Measurements from ENCODE around the gene SP2.

Gene SP2

DNA sequence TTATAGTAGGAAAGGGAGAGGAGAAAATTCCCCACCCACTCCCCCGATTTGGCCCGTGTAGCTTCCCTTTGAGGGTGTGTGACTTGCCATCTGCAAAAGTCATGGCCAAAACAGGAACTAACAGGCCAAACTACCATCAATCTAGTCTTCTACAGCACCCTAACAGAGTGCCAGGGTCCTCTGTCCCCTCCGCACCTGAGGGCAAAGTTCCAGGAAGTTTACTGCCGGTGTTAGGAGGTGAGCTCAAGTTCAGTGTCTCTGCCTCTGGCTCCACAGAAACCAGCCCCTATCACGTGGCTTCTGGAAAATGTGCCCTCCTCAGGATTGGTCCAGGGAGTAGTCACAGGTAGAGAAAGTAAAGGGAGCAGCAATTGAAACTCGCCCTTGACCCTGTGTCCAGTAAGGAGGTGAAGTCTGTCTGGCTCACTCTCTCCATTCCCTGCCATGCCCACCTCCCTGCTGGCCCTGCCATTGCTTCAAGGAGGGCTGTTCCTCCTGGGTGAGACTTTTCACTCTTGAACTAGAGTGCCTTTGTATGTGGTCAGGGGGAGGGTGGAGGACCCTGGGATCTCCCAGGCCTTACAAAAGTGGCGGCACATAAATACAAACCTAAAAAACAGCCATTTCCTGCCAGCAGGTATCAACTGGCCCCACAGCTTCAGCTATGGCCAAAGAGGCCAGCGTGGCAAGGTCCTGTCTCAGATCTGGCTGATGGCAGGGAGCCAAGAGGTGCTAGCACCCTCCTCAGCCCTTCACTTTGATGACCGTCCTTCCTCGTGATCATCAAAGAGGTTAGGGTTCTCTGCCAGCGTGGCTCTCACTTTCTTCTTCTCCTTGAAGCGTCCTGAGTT is 56.4 kb downstream of the SP2 start:
- Histone ChIP-seq H3K36me3 (ENCODE audit: insufficient read depth, low read length) (no peaks in the 10 kb centered on the region), H3K9ac (ENCODE audit: low read depth, low read length) (no peak overlapping the region), H3K9me3 (ENCODE audit: control insufficient read depth, insufficient read depth, low read length) (no peaks in the 10 kb centered on the region), H3K4me1 (ENCODE audit: insufficient read depth, low read length) (peaks cover 19% of the 10 kb centered on the region)

- Histone ChIP-seq H3K9me3 (ENCODE audit: control insufficient read depth, insufficient read depth, low read length) (no peaks in the 10 kb centered on the region), H3K36me3 (ENCODE audit: insufficient read depth, low read length) (no peaks in the 10 kb centered on the region), H3K9ac (ENCODE audit: low read depth, low read length) (no peak overlapping the region), H3K4me1 (ENCODE audit: insufficient read depth, low read length) (peaks cover 23% of the 10 kb centered on the region)
Observed at GRCh38 chr17:47953909-47954308, 57.9 kb downstream of the SP2 start.

DNA sequence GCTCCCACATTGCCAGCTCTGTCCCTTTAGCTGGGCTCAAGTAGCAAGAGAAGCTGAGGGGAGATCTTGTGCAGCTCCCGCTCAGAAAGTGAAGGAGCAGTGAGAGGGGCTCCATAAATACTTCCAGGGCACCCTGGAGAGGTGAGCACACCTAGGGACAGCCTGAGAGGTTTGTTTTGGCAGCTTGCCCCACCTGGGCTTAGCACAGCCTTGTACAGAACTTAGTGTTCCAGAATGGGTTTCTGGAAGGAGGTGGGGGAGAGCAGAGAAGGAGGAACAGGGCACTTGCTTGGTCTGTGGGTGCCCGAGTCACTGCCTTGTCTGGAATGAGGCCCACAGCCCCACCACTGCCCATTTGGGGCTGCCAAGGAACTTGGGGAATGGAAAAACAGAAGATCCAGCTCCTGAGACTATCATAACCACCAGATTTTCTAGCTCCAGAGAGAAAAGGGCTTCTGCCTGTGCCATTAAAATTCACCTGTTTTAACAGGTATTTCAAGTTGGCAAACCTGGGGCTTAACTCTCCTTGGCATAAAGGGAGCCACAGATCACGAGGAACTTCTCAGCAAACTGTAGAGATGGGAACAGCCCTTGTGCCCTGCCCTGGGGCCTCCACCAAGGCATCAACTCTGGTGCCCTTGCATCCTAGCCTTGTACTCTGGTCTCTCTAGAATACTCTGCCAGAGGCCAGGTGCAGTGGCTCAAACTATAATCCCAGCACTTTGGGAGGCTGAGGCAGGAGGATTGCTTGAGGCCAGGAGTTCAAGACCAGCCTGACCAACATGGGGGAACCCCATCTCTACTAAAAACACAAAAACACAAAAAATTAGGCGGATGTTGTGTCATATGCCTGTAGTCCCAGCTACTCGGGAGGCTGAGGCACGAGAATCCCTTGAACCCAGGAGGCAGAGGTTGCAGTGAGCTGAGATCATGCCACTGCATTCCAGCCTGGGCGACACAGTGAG is 59.7 kb downstream of the SP2 start:
- Histone ChIP-seq H3K36me3 (ENCODE audit: insufficient read depth, low read length) (no peaks in the 10 kb centered on the region), H3K9me3 (ENCODE audit: control insufficient read depth, insufficient read depth, low read length) (no peaks in the 10 kb centered on the region), H3K9ac (ENCODE audit: low read depth, low read length) (no peak overlapping the region), H3K4me1 (ENCODE audit: insufficient read depth, low read length) (peaks cover 16% of the 10 kb centered on the region)

GRCh38 chr17:47956791-47957590 is 61.0 kb downstream of the SP2 start:
- H3K9me3 ChIP-seq (ENCODE audit: control insufficient read depth, insufficient read depth, low read length) = no peaks in the 10 kb centered on the region
- H3K36me3 ChIP-seq (ENCODE audit: insufficient read depth, low read length) = no peaks in the 10 kb centered on the region
- H3K9ac ChIP-seq (ENCODE audit: low read depth, low read length) = no peak overlapping the region
- peaks cover 16% of the 10 kb centered on the region for H3K4me1 ChIP-seq (ENCODE audit: insufficient read depth, low read length)

GRCh38 chr17:47957591-47958490 is 61.8 kb downstream of the SP2 start, which contains the start of gene PRR15L:
PRR15L (minus strand) TSS chr17:47957883; CDS start chr17:47953234, 4,649 bp downstream.
- Histone ChIP-seq H3K9ac (ENCODE audit: low read depth, low read length) (no peak within 1 kb of the TSS), H3K4me1 (ENCODE audit: insufficient read depth, low read length) (peaks cover 16% of the 10 kb centered on the region)

DNA sequence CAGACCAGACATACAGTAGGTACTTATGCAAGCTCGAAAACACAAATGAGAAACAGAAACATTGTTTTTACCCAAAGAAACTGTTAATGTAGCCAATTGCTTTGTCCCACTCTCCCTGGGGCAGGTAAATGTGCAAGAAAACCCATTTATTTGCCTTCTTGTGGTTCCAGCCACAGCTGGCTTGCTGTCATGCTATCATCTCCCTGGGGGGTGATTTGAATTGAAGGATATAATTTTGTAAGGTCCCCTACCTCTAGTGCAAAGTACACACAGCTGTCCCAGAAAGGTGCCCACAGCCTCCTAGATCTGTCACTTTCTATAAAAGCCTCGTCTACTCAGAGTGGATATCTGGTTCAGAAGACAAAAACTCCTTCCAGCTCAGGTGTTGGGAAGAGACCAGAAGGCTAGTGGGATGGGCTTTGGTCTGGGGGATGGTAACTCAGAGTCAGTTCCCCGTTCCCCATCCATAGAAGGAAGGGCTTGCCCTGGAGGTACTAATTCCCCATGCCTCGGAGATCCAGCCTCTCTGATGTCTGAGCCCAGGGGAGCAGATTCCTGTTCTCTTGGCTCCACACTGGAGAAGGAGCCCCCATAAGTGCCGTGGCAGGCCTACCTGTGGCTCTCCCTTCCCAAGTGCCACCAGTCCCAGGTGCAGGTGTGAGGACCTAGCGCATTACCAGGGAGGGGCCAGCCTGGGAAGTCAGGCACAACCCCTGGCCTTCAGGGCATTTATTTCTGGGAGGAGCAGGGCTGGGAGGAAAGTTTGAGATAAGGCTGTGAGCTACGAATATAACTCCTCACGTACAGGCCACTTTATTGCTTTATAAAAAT is 64.0 kb downstream of the SP2 start:
- Histone ChIP-seq H3K9ac (ENCODE audit: low read depth, low read length) (no peak overlapping the region), H3K4me1 (ENCODE audit: insufficient read depth, low read length) (peaks cover 16% of the 10 kb centered on the region), H3K36me3 (ENCODE audit: insufficient read depth, low read length) (no peaks in the 10 kb centered on the region), H3K9me3 (ENCODE audit: control insufficient read depth, insufficient read depth, low read length) (no peaks in the 10 kb centered on the region)

More at GRCh38 chr17:47957591-47958490, 61.8 kb downstream of the SP2 start, which contains the start of gene PRR15L:
- Histone ChIP-seq H3K9me3 (ENCODE audit: control insufficient read depth, insufficient read depth, low read length) (no peaks in the 10 kb centered on the region), H3K36me3 (ENCODE audit: insufficient read depth, low read length) (no peaks in the 10 kb centered on the region)

GRCh38 chr17:47961406-47961805 is 65.4 kb downstream of the SP2 start:
- Histone ChIP-seq H3K4me1 (ENCODE audit: insufficient read depth, low read length) (peaks cover 16% of the 10 kb centered on the region), H3K36me3 (ENCODE audit: insufficient read depth, low read length) (no peaks in the 10 kb centered on the region), H3K9me3 (ENCODE audit: control insufficient read depth, insufficient read depth, low read length) (no peaks in the 10 kb centered on the region), H3K9ac (ENCODE audit: low read depth, low read length) (no peak overlapping the region)

GRCh38 chr17:47962901-47963300 is 66.9 kb downstream of the SP2 start:
- Histone ChIP-seq H3K9ac (ENCODE audit: low read depth, low read length) (no peak overlapping the region), H3K4me1 (ENCODE audit: insufficient read depth, low read length) (peaks cover 2% of the 10 kb centered on the region; the same call in 1 of the 2 replicates), H3K9me3 (ENCODE audit: control insufficient read depth, insufficient read depth, low read length) (no peaks in the 10 kb centered on the region), H3K36me3 (ENCODE audit: insufficient read depth, low read length) (no peaks in the 10 kb centered on the region)

- H3K36me3 ChIP-seq (ENCODE audit: insufficient read depth, low read length) = no peaks in the 10 kb centered on the region
- no peaks in the 10 kb centered on the region; the same call in 1 of the 2 replicates for H3K4me1 ChIP-seq (ENCODE audit: insufficient read depth, low read length)
- H3K9me3 ChIP-seq (ENCODE audit: control insufficient read depth, insufficient read depth, low read length) = no peaks in the 10 kb centered on the region
- no peak overlapping the region for H3K9ac ChIP-seq (ENCODE audit: low read depth, low read length)
Observed at GRCh38 chr17:47964856-47965255, 68.8 kb downstream of the SP2 start.

DNA sequence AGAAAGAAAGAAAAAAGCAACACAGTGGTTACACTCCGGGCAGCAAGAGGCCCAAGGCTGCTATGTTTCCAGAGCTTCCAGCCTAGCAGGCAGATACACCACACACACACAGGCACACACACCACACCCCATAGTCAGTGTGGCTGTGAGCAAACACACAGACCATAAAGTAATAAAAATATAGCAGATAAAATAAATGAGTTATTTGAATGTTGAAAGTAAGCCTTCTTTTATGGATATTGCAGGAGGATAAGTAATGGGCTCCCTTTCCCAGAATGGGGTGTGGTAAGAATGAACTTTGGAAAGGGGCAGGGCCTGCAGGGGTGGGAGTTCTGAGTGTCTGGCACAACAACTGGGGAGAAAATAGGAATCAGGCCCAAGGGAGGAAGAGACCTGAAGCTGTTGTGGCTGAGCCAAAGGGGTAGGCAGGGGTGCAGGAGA is 70.1 kb downstream of the SP2 start:
- peaks cover 5% of the 10 kb centered on the region; the same call in 1 of the 2 replicates for H3K4me1 ChIP-seq (ENCODE audit: insufficient read depth, low read length)
- no peaks in the 10 kb centered on the region for H3K36me3 ChIP-seq (ENCODE audit: insufficient read depth, low read length)
- no peak overlapping the region for H3K9ac ChIP-seq (ENCODE audit: low read depth, low read length)
- H3K9me3 ChIP-seq (ENCODE audit: control insufficient read depth, insufficient read depth, low read length) = no peaks in the 10 kb centered on the region

DNA sequence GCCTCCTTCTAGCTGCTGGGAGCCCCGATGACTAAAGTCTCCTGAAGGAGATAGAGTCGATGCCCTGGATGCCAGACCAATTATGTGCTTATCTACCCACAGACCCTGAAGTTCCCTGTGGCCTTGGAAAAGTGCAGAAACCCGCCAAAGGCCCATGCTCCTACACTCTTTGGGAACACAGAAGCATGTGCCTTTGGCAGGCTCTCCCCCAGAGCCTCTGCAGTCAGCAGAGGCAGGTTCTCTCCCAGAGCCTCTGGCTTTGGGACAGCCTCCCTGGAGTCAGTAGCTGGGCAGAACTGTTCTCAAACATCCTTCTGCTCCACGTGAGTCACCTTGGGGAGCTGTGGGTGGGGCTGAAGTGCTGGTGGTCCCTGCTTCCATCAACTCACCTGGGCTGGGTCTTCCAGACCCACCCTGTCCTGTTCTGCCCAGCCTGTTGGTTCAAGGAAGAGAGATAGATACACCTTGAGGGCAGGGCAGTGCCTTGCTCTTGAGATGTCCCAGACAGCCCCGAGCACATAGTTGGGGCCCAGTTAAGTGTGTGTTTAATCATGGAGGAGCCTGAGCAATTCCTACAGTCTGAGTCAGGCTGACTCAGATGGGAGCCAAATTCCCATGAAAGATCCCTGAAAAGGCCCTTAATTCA is 71.7 kb downstream of the SP2 start:
- Histone ChIP-seq H3K4me1 (ENCODE audit: insufficient read depth, low read length) (peaks cover 5% of the 10 kb centered on the region; the same call in 1 of the 2 replicates), H3K9ac (ENCODE audit: low read depth, low read length) (no peak overlapping the region)

DNA sequence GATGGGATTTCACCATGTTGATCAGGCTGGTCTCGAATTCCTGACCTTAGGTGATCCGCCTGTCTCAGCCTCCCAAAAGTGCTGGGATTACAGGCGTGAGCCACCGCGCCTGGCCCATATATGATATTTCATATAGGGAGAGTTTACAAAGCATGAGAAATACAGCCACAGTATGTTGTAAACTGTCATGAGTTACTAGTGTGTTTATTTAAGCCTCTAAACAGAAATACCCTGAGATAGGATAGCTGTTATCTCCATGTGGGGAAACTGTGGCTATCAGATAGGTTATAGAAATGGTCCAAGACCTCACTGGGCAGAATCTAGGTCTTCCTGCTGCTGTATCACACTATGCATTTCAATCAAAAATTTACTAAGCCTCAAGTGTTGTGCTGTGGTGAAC is 72.8 kb downstream of the SP2 start:
- Histone ChIP-seq H3K9ac (ENCODE audit: low read depth, low read length) (no peak overlapping the region), H3K9me3 (ENCODE audit: control insufficient read depth, insufficient read depth, low read length) (no peaks in the 10 kb centered on the region; the same call in 1 of the 2 replicates), H3K4me1 (ENCODE audit: insufficient read depth, low read length) (peaks cover 5% of the 10 kb centered on the region; the same call in 1 of the 2 replicates)

More for the DNA sequence above, 71.7 kb downstream of the SP2 start:
- H3K9me3 ChIP-seq (ENCODE audit: control insufficient read depth, insufficient read depth, low read length) = no peaks in the 10 kb centered on the region; the same call in 1 of the 2 replicates
- no peaks in the 10 kb centered on the region for H3K36me3 ChIP-seq (ENCODE audit: insufficient read depth, low read length)

More for the DNA sequence above, 72.8 kb downstream of the SP2 start:
- 0 out of 2 replicates have a peak, but pooled peaks cover 4% of the 10 kb centered on the region for H3K36me3 ChIP-seq (ENCODE audit: insufficient read depth, low read length)

All from ES-I3 (cell line).